HG02938 (cell line): Measurements from ENCODE around the gene CENPF.

Experiments
- ATAC-seq: cut with Tn5 transposase; IDR thresholded peaks from one replicate; pipeline ENCODE4 v1.9.1; 2021; ENCODE audit warnings: mild to moderate bottlenecking, moderate library complexity; ENCODE audit not compliant: unreplicated experiment

Gene CENPF

GRCh38 chr1:214707306-214708087 is 104.5 kb downstream of the CENPF start:
- no peak for ATAC-seq

GRCh38 chr1:214708321-214708955 is 105.4 kb downstream of the CENPF start:
- no peak for ATAC-seq

- ATAC-seq, result no peak
These were observed 106.2 kb downstream of the CENPF start for GRCh38 chr1:214709241-214709640.

- ATAC-seq, result no peak
These were observed 109.7 kb downstream of the CENPF start for GRCh38 chr1:214712737-214713136.
